ENCODE measurements around the gene AGTRAP. TPM values are rescaled to one million over a fixed set of nuclear protein-coding genes. Genes with fewer than 3 reads are reported as not detected.

The AGTRAP gene
- total and polyA plus RNA-seq, 2 of the 8 experiments (the other 6 are each of a cell fraction or from before 2014, with no cell fraction given) = 69.7 to 192 TPM

DNA sequence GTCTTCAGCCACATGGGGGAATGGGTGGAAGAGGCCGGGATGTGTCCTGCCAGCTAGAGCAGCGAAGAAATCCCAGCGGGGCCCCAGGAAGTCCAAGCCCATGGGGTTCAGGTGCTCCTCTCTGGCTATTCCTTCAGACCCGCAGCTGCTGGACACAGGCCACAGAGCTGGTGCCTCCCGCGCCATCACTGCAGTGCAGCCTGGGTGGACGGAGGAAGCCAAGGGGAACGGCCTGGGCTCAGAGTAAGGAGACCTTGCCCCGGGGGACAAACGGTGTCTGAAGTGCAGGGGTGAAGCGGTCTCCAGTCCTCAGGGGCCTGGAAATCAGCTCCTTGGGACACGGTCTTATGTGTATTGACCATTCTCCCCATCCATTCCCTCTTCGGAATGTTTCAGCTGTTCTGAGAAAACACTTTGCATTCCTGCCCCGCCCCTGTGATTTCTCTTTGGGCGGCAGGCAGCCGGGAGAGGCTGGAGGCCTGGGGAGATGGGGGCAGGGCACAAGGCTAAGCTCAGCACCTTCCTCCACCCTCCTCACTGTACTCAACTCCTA lies 51.4 kb downstream of the AGTRAP start (continued):
- TF ChIP-seq, protein P1, sequence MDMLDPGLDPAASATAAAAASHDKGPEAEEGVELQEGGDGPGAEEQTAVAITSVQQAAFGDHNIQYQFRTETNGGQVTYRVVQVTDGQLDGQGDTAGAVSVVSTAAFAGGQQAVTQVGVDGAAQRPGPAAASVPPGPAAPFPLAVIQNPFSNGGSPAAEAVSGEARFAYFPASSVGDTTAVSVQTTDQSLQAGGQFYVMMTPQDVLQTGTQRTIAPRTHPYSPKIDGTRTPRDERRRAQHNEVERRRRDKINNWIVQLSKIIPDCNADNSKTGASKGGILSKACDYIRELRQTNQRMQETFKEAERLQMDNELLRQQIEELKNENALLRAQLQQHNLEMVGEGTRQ (IDR thresholded peaks at IDR 0.05; ENCODE audit: low read length) = no peak
- TF ChIP-seq, protein P2, sequence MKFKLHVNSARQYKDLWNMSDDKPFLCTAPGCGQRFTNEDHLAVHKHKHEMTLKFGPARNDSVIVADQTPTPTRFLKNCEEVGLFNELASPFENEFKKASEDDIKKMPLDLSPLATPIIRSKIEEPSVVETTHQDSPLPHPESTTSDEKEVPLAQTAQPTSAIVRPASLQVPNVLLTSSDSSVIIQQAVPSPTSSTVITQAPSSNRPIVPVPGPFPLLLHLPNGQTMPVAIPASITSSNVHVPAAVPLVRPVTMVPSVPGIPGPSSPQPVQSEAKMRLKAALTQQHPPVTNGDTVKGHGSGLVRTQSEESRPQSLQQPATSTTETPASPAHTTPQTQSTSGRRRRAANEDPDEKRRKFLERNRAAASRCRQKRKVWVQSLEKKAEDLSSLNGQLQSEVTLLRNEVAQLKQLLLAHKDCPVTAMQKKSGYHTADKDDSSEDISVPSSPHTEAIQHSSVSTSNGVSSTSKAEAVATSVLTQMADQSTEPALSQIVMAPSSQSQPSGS (IDR thresholded peaks at IDR 0.05; ENCODE audit: low read length) = 0 out of 2 replicates have a peak, but pooled peaks have one; percentile 45
- TF ChIP-seq POLR2A (IDR thresholded peaks at IDR 0.05; ENCODE audit: control extremely low read depth in 1 of 2, low read depth in 2 of 2, low read length in 2 of 2) (peak in 1 of 2 experiments; percentile 55; a peak in 1 of 3 replicates), CTBP2 (IDR thresholded peaks at IDR 0.05; ENCODE audit: borderline replicate concordance, insufficient read depth, insufficient read length, low read length) (peak; percentile 37), GTF2F1 (IDR thresholded peaks at IDR 0.05; ENCODE audit: borderline replicate concordance, low read depth, low read length) (no peak), EP300 (IDR thresholded peaks at IDR 0.05; ENCODE audit: borderline replicate concordance in 1 of 2, low read depth in 2 of 2, low read length in 2 of 2) (0 out of 3 replicates have a peak, but pooled peaks of 1 of the 2 experiments have one; percentile 26), KDM4A (IDR thresholded peaks at IDR 0.05; ENCODE audit: low read depth, low read length, severe bottlenecking) (no peak)

All from H1 (cell line).